IMR-90 (cell line): Measurements from ENCODE around the gene PBX4. TPM values are rescaled to one million over a fixed set of nuclear protein-coding genes. Genes with fewer than 3 reads are reported as not detected.

ENCODE experiments used
- ATAC-seq: fragments of 200-7000 bp; cut with Tn5 transposase; 2 replicates; pipeline ENCODE4 v1.9.1; 2020; ENCODE audit warnings: low read depth, mild to moderate bottlenecking, moderate library complexity
- BruUV-seq: library from RNA; stranded (reverse); fragments of 400-500 nt; replicated peaks from 2 replicates; lab custom pipeline; 2021; lab: Mats Ljungman, UMichigan
- CTCF ChIA-PET: fragments of 300-600 bp; formaldehyde crosslinking; extraction: SDS; loops from one replicate; lab custom pipeline; 2021; ENCODE audit warnings: antibody characterized with exemption; lab: Yijun Ruan, JAX
- POLR2A ChIA-PET: fragments of 300-600 bp; sonication (Branson Sonifier 250); formaldehyde crosslinking; loops from one replicate; lab custom pipeline; 2022; ENCODE audit warnings: antibody characterized with exemption; ENCODE audit not compliant: unreplicated experiment; lab: Charles Lee
- DNase-seq: peaks from one replicate; pipeline ENCODE4 v3.0.0; 2013
- H2AFZ ChIP-seq: replicated peaks from 2 replicates; pipeline ENCODE3; 2013; ENCODE audit warnings: low read length, mild to moderate bottlenecking; ENCODE audit not compliant: poor library complexity
- H2AK5ac ChIP-seq: 2 replicates; pipeline ENCODE4 v1.6.1; 2013; ENCODE audit warnings: low read depth, low read length, inconsistent platforms
- H2AK9ac ChIP-seq: replicated peaks from 2 replicates; pipeline ENCODE3; 2013; ENCODE audit warnings: mild to moderate bottlenecking, low read depth, low read length, moderate library complexity; ENCODE audit not compliant: poor library complexity
- H2BK120ac ChIP-seq: 2 replicates; pipeline ENCODE4 v1.6.1; 2013; ENCODE audit warnings: low read depth, low read length, inconsistent platforms
- H2BK15ac ChIP-seq: 3 replicates; pipeline ENCODE4 v1.6.1; 2013; ENCODE audit warnings: low read depth, low read length, inconsistent platforms
- H2BK20ac ChIP-seq: 2 replicates; pipeline ENCODE4 v1.6.1; 2013; ENCODE audit warnings: low read depth, mild to moderate bottlenecking, inconsistent platforms, low read length, moderate library complexity
- H2BK5ac ChIP-seq: 2 replicates; pipeline ENCODE4 v1.6.1; 2013; ENCODE audit warnings: mild to moderate bottlenecking, low read depth, low read length, inconsistent platforms; ENCODE audit not compliant: poor library complexity, severe bottlenecking
- H3K14ac ChIP-seq: replicated peaks from 2 replicates; pipeline ENCODE4 v1.6.1; 2013; ENCODE audit warnings: low read depth, low read length, inconsistent platforms
- H3K18ac ChIP-seq: 2 replicates; pipeline ENCODE4 v1.6.1; 2013; ENCODE audit warnings: low read depth, low read length, control low read depth
- H3K23ac ChIP-seq: 2 replicates; pipeline ENCODE4 v1.6.1; 2013; ENCODE audit warnings: low read depth, low read length, inconsistent platforms
- H3K27ac ChIP-seq: 2 replicates; pipeline ENCODE4 v1.5.1; 2013; ENCODE audit warnings: mild to moderate bottlenecking, control low read depth, low read length; ENCODE audit not compliant: insufficient read depth
- H3K27me3 ChIP-seq: 2 replicates; pipeline ENCODE4 v1.6.1; 2013; ENCODE audit warnings: low read length; ENCODE audit not compliant: control insufficient read depth, insufficient read depth
- H3K36me3 ChIP-seq: 2 replicates; pipeline ENCODE4 v1.6.1; 2013; ENCODE audit warnings: low read length, mixed read lengths; ENCODE audit not compliant: control insufficient read depth, insufficient read depth
- H3K4ac ChIP-seq: 2 replicates; pipeline ENCODE4 v1.6.1; 2013; ENCODE audit warnings: low read depth, low read length, inconsistent platforms
- H3K4me1 ChIP-seq: 2 replicates; pipeline ENCODE4 v1.6.1; 2013; ENCODE audit warnings: low read length, mixed read lengths; ENCODE audit not compliant: control insufficient read depth, insufficient read depth
- H3K4me2 ChIP-seq: 2 replicates; pipeline ENCODE4 v1.6.1; 2013; ENCODE audit warnings: low read depth, mild to moderate bottlenecking, control low read depth, low read length, moderate library complexity
- H3K4me3 ChIP-seq: 2 replicates; pipeline ENCODE4 v1.5.1; 2013; ENCODE audit warnings: low read depth, mild to moderate bottlenecking, control low read depth, low read length, moderate library complexity; ENCODE audit not compliant: insufficient read depth
- H3K56ac ChIP-seq: 2 replicates; pipeline ENCODE4 v1.6.1; 2013; ENCODE audit warnings: low read length, inconsistent platforms; ENCODE audit not compliant: insufficient read depth; ENCODE audit errors: extremely low read depth
- H3K79me1 ChIP-seq, 2 experiments: 2 replicates each; pipeline ENCODE4 v1.6.1; 2013; ENCODE audit warnings: low read length in 2 of 2, inconsistent platforms in 1 of 2, low read depth in 1 of 2
- H3K9ac ChIP-seq: 2 replicates; pipeline ENCODE4 v1.6.1; 2013; ENCODE audit warnings: low read depth, low read length, control low read depth
- H3K9me1 ChIP-seq: 2 replicates; pipeline ENCODE4 v1.6.1; 2013; ENCODE audit warnings: low read length, inconsistent platforms; ENCODE audit not compliant: insufficient read depth
- H3K9me3 ChIP-seq: 2 replicates; pipeline ENCODE4 v1.6.1; 2013; ENCODE audit warnings: low read length; ENCODE audit not compliant: control insufficient read depth, insufficient read depth
- H4K20me1 ChIP-seq: 2 replicates; pipeline ENCODE4 v1.6.1; 2013; ENCODE audit warnings: low read length, inconsistent platforms; ENCODE audit not compliant: insufficient read depth
- H4K5ac ChIP-seq: 2 replicates; pipeline ENCODE4 v1.6.1; 2013; ENCODE audit warnings: mild to moderate bottlenecking, low read depth, low read length, control low read depth
- H4K8ac ChIP-seq, 2 experiments: 2 replicates each; pipeline ENCODE4 v1.6.1; 2013; ENCODE audit warnings: low read depth in 2 of 2, low read length in 2 of 2, control low read depth in 1 of 2, inconsistent platforms in 1 of 2
- H4K91ac ChIP-seq: 2 replicates; pipeline ENCODE4 v1.6.1; 2013; ENCODE audit warnings: low read depth, low read length, inconsistent platforms; ENCODE audit not compliant: insufficient read depth
- BHLHE40 ChIP-seq: fragments of 150-350 bp; IDR thresholded peaks from 2 replicates; pipeline ENCODE4 v1.6.1; 2016; ENCODE audit warnings: mild to moderate bottlenecking, low read depth, low read length
- CEBPB ChIP-seq: IDR thresholded peaks from 2 replicates; pipeline ENCODE4 v1.6.1; 2012; ENCODE audit warnings: low read depth, low read length, improper control_type of control experiment
- CHD1 ChIP-seq: IDR thresholded peaks from 2 replicates; pipeline ENCODE4 v1.6.1; 2012; ENCODE audit warnings: low read depth, low read length, improper control_type of control experiment
- CTCF ChIP-seq: conservative IDR thresholded peaks from 2 replicates; pipeline ENCODE4 v1.5.1; 2012; ENCODE audit warnings: mild to moderate bottlenecking, low read depth, low read length, improper control_type of control experiment
- FOS ChIP-seq: fragments of 150-350 bp; IDR thresholded peaks from 2 replicates; pipeline ENCODE4 v1.6.1; 2016; ENCODE audit warnings: low read depth, low read length
- MAFK ChIP-seq: IDR thresholded peaks from 2 replicates; pipeline ENCODE4 v1.6.1; 2012; ENCODE audit warnings: low read depth, low read length, improper control_type of control experiment
- MAZ ChIP-seq: IDR thresholded peaks from 2 replicates; pipeline ENCODE4 v1.6.1; 2012; ENCODE audit warnings: low read depth, mild to moderate bottlenecking, low read length, improper control_type of control experiment, moderate library complexity, borderline replicate concordance
- MXI1 ChIP-seq: IDR thresholded peaks from 2 replicates; pipeline ENCODE4 v1.6.1; 2012; ENCODE audit warnings: low read depth, mild to moderate bottlenecking, low read length, moderate library complexity, borderline replicate concordance
- RAD21 ChIP-seq: IDR thresholded peaks from 2 replicates; pipeline ENCODE4 v1.6.1; 2012; ENCODE audit warnings: low read length, improper control_type of control experiment
- RFX5 ChIP-seq: IDR thresholded peaks from 2 replicates; pipeline ENCODE4 v1.8.0; 2012; ENCODE audit warnings: low read depth, mild to moderate bottlenecking, low read length, moderate library complexity
- SMC3 ChIP-seq: fragments of 150-350 bp; IDR thresholded peaks from 2 replicates; pipeline ENCODE4 v1.6.1; 2016; ENCODE audit warnings: low read depth, mild to moderate bottlenecking, antibody characterized with exemption, low read length, moderate library complexity
- WGBS, 2 experiments: methylation state at CpG; one replicate each; pipeline versions ENCODE4 v1.1.5 to v1.1.7; 2013; ENCODE audit warnings: missing lambda C conversion rate in 2 of 2; ENCODE audit not compliant: insufficient read length in 1 of 2; ENCODE audit errors: extremely low coverage in 2 of 2; 5-methylcytosine and 5-hydroxymethylcytosine counted together
- dilution Hi-C: fragments of 300-500 bp; cut with HindIII; formaldehyde crosslinking; loops from one replicate; pipeline ENCODE4 v1.14.3; 2018; ENCODE audit warnings: low sequenced_read_pairs; ENCODE audit not compliant: unreplicated experiment
- in situ Hi-C: fragments of 300-500 bp; cut with MboI; formaldehyde crosslinking; loops from 3 replicates; pipeline ENCODE4 v1.14.3; 2019; ENCODE audit warnings: low sequenced_read_pairs, inconsistent platforms, mixed read lengths
- intact Hi-C: fragments of 100-400 bp; cut with micrococcal nuclease; formaldehyde crosslinking; loops from 2 replicates; pipeline ENCODE4 v1.10.0; 2022
- polyA plus RNA-seq, 3 experiments: library from polyadenylated mRNA; depleted of rRNA; stranded (reverse); fragments of >200 nt; gene quantifications; 2 replicates each; pipeline ENCODE4 v1.2.3, GENCODE V29; 2012; ENCODE audit warnings: low replicate concordance in 1 of 3
- total RNA-seq: library from RNA; depleted of rRNA; stranded (reverse); fragments of >200 nt; gene quantifications from 2 replicates; pipeline ENCODE4 v1.2.3, GENCODE V29; 2012
- TF ChIP-seq, protein P1 (sequence below): fragments of 150-350 bp; IDR thresholded peaks from 2 replicates; pipeline ENCODE4 v1.6.1; 2017; ENCODE audit warnings: mild to moderate bottlenecking, antibody characterized with exemption, low read length, low read depth
- TF ChIP-seq, protein P2 (sequence below): fragments of 150-350 bp; IDR thresholded peaks from 2 replicates; pipeline ENCODE4 v1.6.1; 2016; ENCODE audit warnings: low read depth, mild to moderate bottlenecking, low read length, moderate library complexity, borderline replicate concordance

The PBX4 gene
- total and polyA plus RNA-seq, 2 of the 4 experiments (the other 2 are of a cell fraction), result 0.90 to 2.9 TPM

- Histone ChIP-seq H3K9me1 (peaks cover 3% of the 10 kb centered on the region; the same call in 1 of the 2 replicates), H2BK120ac (no peak overlapping the region), H3K4me2 (no peak overlapping the region), H2AK5ac (no peak overlapping the region), H3K9me3 (no peaks in the 10 kb centered on the region), H3K14ac (no peak overlapping the region), H3K56ac (no peak overlapping the region), H2BK5ac (no peak overlapping the region), H3K36me3 (no peaks in the 10 kb centered on the region), H4K20me1 (no peaks in the 10 kb centered on the region), H3K79me1 (no peaks in the 10 kb centered on the region), H3K27ac (no peak overlapping the region), H2BK15ac (no peak overlapping the region), H3K23ac (no peak overlapping the region), H4K91ac (no peak overlapping the region), H4K8ac (no peak overlapping the region), H3K18ac (no peak overlapping the region), H2BK20ac (no peak overlapping the region), H4K5ac (no peak overlapping the region), H3K4me3 (no peak overlapping the region), H3K4me1 (no peaks in the 10 kb centered on the region), H3K4ac (no peak overlapping the region), H2AK9ac (no peak overlapping the region), H2AFZ (no peak overlapping the region), H3K27me3 (no peaks in the 10 kb centered on the region; the same call in 1 of the 2 replicates), H3K9ac (no peak overlapping the region)
- ChIA-PET CTCF (interaction anchor here (1.1 kb wide), 1 partner anchor 70 kb away, joined by 3 read pairs; no protein-coding TSS in a partner anchor), POLR2A (interaction anchor here (0.6 kb wide), 1 partner anchor 64 kb away, joined by 3 read pairs; no protein-coding TSS in a partner anchor)
- in situ Hi-C loops, result no loop called here
- no peak for DNase-seq
- BruUV-seq, result no TSS peak
- TF ChIP-seq FOS, result no peak
- TF ChIP-seq CTCF, result no peak
- TF ChIP-seq RFX5, result no peak
- TF ChIP-seq MAZ, result no peak
- no peak for TF ChIP-seq RAD21
- no peak for TF ChIP-seq CEBPB
- no peak for TF ChIP-seq MXI1
- no peak for TF ChIP-seq BHLHE40
- no peak for TF ChIP-seq MAFK
- no peak for TF ChIP-seq SMC3
- TF ChIP-seq, protein P1, sequence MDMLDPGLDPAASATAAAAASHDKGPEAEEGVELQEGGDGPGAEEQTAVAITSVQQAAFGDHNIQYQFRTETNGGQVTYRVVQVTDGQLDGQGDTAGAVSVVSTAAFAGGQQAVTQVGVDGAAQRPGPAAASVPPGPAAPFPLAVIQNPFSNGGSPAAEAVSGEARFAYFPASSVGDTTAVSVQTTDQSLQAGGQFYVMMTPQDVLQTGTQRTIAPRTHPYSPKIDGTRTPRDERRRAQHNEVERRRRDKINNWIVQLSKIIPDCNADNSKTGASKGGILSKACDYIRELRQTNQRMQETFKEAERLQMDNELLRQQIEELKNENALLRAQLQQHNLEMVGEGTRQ, result no peak
- TF ChIP-seq CHD1, result no peak
- TF ChIP-seq, protein P2, sequence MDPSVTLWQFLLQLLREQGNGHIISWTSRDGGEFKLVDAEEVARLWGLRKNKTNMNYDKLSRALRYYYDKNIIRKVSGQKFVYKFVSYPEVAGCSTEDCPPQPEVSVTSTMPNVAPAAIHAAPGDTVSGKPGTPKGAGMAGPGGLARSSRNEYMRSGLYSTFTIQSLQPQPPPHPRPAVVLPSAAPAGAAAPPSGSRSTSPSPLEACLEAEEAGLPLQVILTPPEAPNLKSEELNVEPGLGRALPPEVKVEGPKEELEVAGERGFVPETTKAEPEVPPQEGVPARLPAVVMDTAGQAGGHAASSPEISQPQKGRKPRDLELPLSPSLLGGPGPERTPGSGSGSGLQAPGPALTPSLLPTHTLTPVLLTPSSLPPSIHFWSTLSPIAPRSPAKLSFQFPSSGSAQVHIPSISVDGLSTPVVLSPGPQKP, result no peak
- no peak for ATAC-seq
- 95% methylated on average over 8 of the region's 19 CpGs; no CpG with 5 or more reads in 1 of the 2 experiments for WGBS, 2 experiments
- intact Hi-C loops, result no loop called here
- dilution Hi-C loops, result no loop called here
Measured at GRCh38 chr19:19624032-19624570, 5.6 kb upstream of the PBX4 start.
